ENCODE data around the gene NCOA7.

DNA sequence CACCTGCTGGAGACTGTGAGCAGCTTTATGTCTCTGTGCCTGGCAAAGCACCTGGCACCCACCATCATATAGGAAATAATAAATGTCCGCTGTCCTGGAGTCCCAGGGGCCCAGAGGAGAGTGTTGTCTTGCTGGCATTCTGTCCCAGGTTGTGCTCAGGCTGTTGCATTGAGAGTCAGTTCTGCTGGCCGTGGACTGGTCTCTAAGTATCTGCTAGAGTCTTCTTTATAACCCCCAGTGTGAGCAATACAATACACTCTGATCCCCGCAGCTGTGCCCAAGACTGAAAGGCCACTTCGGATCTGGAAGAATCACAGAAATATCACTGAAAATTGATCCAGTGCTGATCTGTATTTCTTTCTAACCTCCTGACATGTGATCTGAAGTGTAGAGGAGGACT is 127.5 kb downstream of the NCOA7 start:
- TF ChIP-seq, protein P1, sequence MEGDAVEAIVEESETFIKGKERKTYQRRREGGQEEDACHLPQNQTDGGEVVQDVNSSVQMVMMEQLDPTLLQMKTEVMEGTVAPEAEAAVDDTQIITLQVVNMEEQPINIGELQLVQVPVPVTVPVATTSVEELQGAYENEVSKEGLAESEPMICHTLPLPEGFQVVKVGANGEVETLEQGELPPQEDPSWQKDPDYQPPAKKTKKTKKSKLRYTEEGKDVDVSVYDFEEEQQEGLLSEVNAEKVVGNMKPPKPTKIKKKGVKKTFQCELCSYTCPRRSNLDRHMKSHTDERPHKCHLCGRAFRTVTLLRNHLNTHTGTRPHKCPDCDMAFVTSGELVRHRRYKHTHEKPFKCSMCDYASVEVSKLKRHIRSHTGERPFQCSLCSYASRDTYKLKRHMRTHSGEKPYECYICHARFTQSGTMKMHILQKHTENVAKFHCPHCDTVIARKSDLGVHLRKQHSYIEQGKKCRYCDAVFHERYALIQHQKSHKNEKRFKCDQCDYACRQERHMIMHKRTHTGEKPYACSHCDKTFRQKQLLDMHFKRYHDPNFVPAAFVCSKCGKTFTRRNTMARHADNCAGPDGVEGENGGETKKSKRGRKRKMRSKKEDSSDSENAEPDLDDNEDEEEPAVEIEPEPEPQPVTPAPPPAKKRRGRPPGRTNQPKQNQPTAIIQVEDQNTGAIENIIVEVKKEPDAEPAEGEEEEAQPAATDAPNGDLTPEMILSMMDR (IDR thresholded peaks at IDR 0.05), result no peak
- no peak for TF ChIP-seq ZFX (IDR thresholded peaks at IDR 0.05; ENCODE audit: borderline replicate concordance)

All from 22Rv1 (cell line).